Calu3 (cell line): ENCODE measurements around the gene TBC1D17. TPM values are rescaled to one million over a fixed set of nuclear protein-coding genes. Genes with fewer than 3 reads are reported as not detected.

Source experiments
- BruUV-seq: library from RNA; stranded (reverse); fragments of 400-500 nt; replicated peaks from 2 replicates; lab custom pipeline; 2021; lab: Mats Ljungman, UMichigan
- CTCF ChIA-PET: fragments of 300-600 bp; sonication (Branson Sonifier 250); formaldehyde crosslinking; loops from one replicate; lab custom pipeline; 2022; ENCODE audit warnings: antibody characterized with exemption; lab: Charles Lee
- DNase-seq: peaks from one replicate; pipeline ENCODE4 v3.0.0; 2022
- H3K27ac Mint-ChIP-seq: one replicate; pipeline ENCODE4 v1.8.0; 2022; ENCODE audit warnings: mixed read lengths; ENCODE audit not compliant: unreplicated experiment
- H3K27me3 Mint-ChIP-seq: one replicate; pipeline ENCODE4 v1.8.0; 2022; ENCODE audit warnings: mixed read lengths; ENCODE audit not compliant: unreplicated experiment
- H3K36me3 Mint-ChIP-seq: one replicate; pipeline ENCODE4 v1.8.0; 2022; ENCODE audit warnings: mild to moderate bottlenecking, moderate library complexity, mixed read lengths; ENCODE audit not compliant: insufficient read depth, unreplicated experiment
- H3K4me1 Mint-ChIP-seq: one replicate; pipeline ENCODE4 v1.8.0; 2022; ENCODE audit warnings: mild to moderate bottlenecking, low read depth, mixed read lengths; ENCODE audit not compliant: unreplicated experiment
- H3K4me3 Mint-ChIP-seq: one replicate; pipeline ENCODE4 v1.8.0; 2022; ENCODE audit warnings: mild to moderate bottlenecking, low read depth, moderate library complexity, mixed read lengths; ENCODE audit not compliant: unreplicated experiment
- H3K9me3 Mint-ChIP-seq: one replicate; pipeline ENCODE4 v1.8.0; 2022; ENCODE audit warnings: low read depth, mixed read lengths; ENCODE audit not compliant: unreplicated experiment
- intact Hi-C: fragments of 100-400 bp; cut with micrococcal nuclease; formaldehyde crosslinking; loops from one replicate; pipeline ENCODE4 v1.10.0; 2022; ENCODE audit not compliant: unreplicated experiment
- total RNA-seq: library from RNA; stranded (reverse); gene quantifications from 2 replicates; pipeline ENCODE4 v1.2.3, GENCODE V29; 2022
- TF ChIP-seq, protein P1 (sequence below): fragments of 200-600 bp; IDR thresholded peaks from one replicate; pipeline ENCODE4 v1.8.0; 2022; ENCODE audit warnings: antibody characterized with exemption; ENCODE audit not compliant: unreplicated experiment

The TBC1D17 gene
- total RNA-seq, 1 experiment from 2014 or later: 56.9 TPM

DNA sequence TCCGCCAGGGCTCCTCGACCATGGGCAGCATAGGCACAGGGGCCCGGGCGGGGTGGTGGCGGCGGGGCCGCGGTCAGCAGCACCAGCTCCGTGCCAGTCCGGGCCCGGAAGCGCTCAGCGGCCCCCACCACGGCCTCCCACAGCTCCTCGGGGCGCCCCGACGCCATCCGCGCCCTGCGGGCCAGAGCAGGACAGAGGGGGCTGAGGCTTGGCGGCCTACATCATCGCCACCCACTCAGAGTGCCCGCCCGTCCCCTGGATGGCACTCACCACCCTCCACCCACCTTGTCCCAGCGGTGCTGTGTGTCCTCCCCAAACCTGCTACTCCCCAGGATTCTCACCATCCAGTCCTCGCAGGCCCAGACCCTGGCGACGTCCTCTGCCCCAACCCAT is 4.4 kb upstream of the TBC1D17 start:
- H3K27me3 Mint-ChIP-seq: no peaks in the 10 kb centered on the region
- CTCF ChIA-PET: no interaction called here
- no TSS peak for BruUV-seq

DNA sequence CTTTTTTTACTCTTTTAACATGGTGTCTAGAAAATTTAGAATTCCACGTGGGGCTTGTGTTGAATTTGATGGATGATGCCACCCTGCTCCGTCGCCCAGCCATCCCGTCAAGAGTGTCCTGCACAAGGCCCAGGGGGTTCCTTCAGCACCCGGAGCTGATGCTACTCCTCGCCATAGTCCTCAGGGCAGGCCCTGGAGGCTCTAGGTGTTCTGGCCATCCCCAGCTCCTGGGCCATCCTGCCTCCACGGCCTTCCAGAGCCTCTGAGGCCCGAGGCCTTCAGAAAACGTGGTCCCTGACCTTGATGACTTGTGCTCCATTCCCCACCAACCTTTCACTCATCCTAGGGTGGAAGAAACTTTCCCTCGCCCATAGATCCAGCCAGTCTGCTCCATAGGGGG is 3.7 kb upstream of the TBC1D17 start:
- peaks cover 11% of the 10 kb centered on the region for H3K36me3 Mint-ChIP-seq
- H3K4me1 Mint-ChIP-seq: peaks cover 20% of the 10 kb centered on the region
- intact Hi-C loops: no loop called here
- TF ChIP-seq, protein P1, sequence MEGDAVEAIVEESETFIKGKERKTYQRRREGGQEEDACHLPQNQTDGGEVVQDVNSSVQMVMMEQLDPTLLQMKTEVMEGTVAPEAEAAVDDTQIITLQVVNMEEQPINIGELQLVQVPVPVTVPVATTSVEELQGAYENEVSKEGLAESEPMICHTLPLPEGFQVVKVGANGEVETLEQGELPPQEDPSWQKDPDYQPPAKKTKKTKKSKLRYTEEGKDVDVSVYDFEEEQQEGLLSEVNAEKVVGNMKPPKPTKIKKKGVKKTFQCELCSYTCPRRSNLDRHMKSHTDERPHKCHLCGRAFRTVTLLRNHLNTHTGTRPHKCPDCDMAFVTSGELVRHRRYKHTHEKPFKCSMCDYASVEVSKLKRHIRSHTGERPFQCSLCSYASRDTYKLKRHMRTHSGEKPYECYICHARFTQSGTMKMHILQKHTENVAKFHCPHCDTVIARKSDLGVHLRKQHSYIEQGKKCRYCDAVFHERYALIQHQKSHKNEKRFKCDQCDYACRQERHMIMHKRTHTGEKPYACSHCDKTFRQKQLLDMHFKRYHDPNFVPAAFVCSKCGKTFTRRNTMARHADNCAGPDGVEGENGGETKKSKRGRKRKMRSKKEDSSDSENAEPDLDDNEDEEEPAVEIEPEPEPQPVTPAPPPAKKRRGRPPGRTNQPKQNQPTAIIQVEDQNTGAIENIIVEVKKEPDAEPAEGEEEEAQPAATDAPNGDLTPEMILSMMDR: no peak
- no peak overlapping the region for H3K4me3 Mint-ChIP-seq
- CTCF ChIA-PET: no interaction called here
- no peaks in the 10 kb centered on the region for H3K9me3 Mint-ChIP-seq
- no peaks in the 10 kb centered on the region for H3K27me3 Mint-ChIP-seq
- no peak for DNase-seq
- BruUV-seq: no TSS peak
- H3K27ac Mint-ChIP-seq: no peak overlapping the region

More for the DNA sequence above, 4.4 kb upstream of the TBC1D17 start:
- Mint-ChIP-seq H3K4me3 (no peak overlapping the region), H3K9me3 (no peaks in the 10 kb centered on the region), H3K36me3 (peaks cover 11% of the 10 kb centered on the region), H3K4me1 (peaks cover 13% of the 10 kb centered on the region), H3K27ac (no peak overlapping the region)
- intact Hi-C loops: no loop called here
- no peak for DNase-seq
- TF ChIP-seq, protein P1: no peak

DNA sequence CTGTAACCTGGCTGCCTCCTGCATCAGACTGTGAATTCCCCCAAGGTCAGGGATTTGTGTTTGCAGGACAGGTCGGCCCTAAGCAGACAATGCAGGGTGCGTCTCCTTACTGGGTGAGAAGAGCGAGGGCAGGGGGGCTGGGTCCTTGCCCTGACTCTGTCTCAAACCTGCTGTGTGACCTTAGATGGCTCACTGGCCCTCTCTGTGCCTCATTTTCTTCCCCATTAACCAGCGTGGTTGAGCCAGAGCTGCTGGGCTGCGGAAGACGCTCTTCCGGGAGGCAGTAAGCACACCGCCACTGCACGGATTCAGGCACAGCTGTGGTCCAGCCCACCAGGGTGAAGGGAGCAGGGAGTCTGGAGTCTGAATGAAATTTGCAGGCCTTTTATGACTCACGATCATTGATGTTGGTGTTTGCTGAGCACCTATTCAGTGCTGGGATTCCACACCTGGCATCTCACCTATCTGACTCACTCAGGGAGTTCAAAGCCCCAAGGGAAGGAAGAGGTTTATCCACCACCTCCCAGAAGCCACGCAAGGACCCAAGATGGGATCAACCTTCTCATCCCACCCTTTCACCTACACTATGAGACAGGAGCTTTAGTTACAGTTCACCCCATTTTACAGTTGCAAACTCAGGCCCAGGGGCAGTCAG is 2.9 kb upstream of the TBC1D17 start:
- Mint-ChIP-seq H3K4me1 (peaks cover 26% of the 10 kb centered on the region), H3K9me3 (no peaks in the 10 kb centered on the region), H3K27me3 (no peaks in the 10 kb centered on the region), H3K4me3 (no peak overlapping the region), H3K36me3 (peaks cover 11% of the 10 kb centered on the region), H3K27ac (no peak overlapping the region)
- TF ChIP-seq, protein P1: no peak
- intact Hi-C loops: no loop called here
- CTCF ChIA-PET: interaction anchor here (0.6 kb wide), 1 partner anchor 930 kb away, joined by 3 read pairs; no protein-coding TSS in a partner anchor
- no TSS peak for BruUV-seq
- no peak for DNase-seq

- Mint-ChIP-seq H3K36me3 (peaks cover 11% of the 10 kb centered on the region), H3K27me3 (no peaks in the 10 kb centered on the region), H3K4me1 (peaks cover 21% of the 10 kb centered on the region)
Observed at GRCh38 chr19:49875177-49875576, 2.3 kb upstream of the TBC1D17 start.

More at GRCh38 chr19:49875177-49875576, 2.3 kb upstream of the TBC1D17 start:
- intact Hi-C loops: no loop called here
- Mint-ChIP-seq H3K9me3 (no peaks in the 10 kb centered on the region), H3K4me3 (no peak overlapping the region), H3K27ac (no peak overlapping the region)
- no TSS peak for BruUV-seq
- DNase-seq: no peak
- CTCF ChIA-PET: interaction anchor here (1.2 kb wide), 1 partner anchor 8 kb away, joined by 3 read pairs; no protein-coding TSS in a partner anchor
- TF ChIP-seq, protein P1: no peak
